GM23338 (cell line): ENCODE results near the gene EPHB6. TPM values are rescaled to one million over a fixed set of nuclear protein-coding genes. Genes with fewer than 3 reads are reported as not detected.

Experiments
- ATAC-seq: fragments of 200-7000 bp; cut with Tn5 transposase; 3 replicates; pipeline ENCODE4 v1.9.1; 2020
- DNase-seq: peaks from one replicate; pipeline ENCODE4 v3.0.0-alpha.2; 2015; ENCODE audit warnings: low spot score
- H2AFZ ChIP-seq: fragments of 200-600 bp; sonication (generic); 2 replicates; pipeline ENCODE4 v1.8.0; 2016; ENCODE audit warnings: antibody characterized with exemption, mild to moderate bottlenecking, moderate library complexity
- H3F3A ChIP-seq: fragments of 200-600 bp; sonication (generic); replicated peaks from 2 replicates; pipeline ENCODE4 v1.8.0; 2017; ENCODE audit warnings: antibody characterized with exemption, mixed run types, low read depth
- H3K27ac ChIP-seq: fragments of 200-600 bp; sonication (generic); 2 replicates; pipeline ENCODE4 v1.6.1; 2016; ENCODE audit warnings: low read depth
- H3K27me3 ChIP-seq: fragments of 200-600 bp; sonication (generic); 2 replicates; pipeline ENCODE4 v1.8.0; 2016; ENCODE audit warnings: mild to moderate bottlenecking, mixed run types, moderate library complexity; ENCODE audit not compliant: insufficient read depth
- H3K36me3 ChIP-seq: fragments of 200-600 bp; sonication (generic); 2 replicates; pipeline ENCODE4 v1.8.0; 2016; ENCODE audit warnings: mild to moderate bottlenecking; ENCODE audit not compliant: insufficient read depth
- H3K4me1 ChIP-seq: fragments of 200-600 bp; sonication (generic); 2 replicates; pipeline ENCODE4 v1.8.0; 2016; ENCODE audit warnings: mild to moderate bottlenecking, moderate library complexity; ENCODE audit not compliant: insufficient read depth
- H3K4me2 ChIP-seq: fragments of 200-600 bp; sonication (generic); 2 replicates; pipeline ENCODE4 v1.7.1; 2017; ENCODE audit warnings: mixed run types
- H3K4me3 ChIP-seq: fragments of 200-600 bp; sonication (generic); 2 replicates; pipeline ENCODE4 v1.6.1; 2016; ENCODE audit warnings: mixed run types
- H3K79me2 ChIP-seq: fragments of 200-600 bp; sonication (generic); replicated peaks from 2 replicates; pipeline ENCODE4 v1.8.0; 2017; ENCODE audit warnings: mild to moderate bottlenecking; ENCODE audit not compliant: insufficient read depth
- H3K9me2 ChIP-seq: fragments of 200-600 bp; sonication (generic); 2 replicates; pipeline ENCODE4 v1.8.0; 2017; ENCODE audit not compliant: insufficient read depth
- H4K20me1 ChIP-seq: fragments of 200-600 bp; sonication (generic); replicated peaks from 2 replicates; pipeline ENCODE4 v1.8.0; 2017; ENCODE audit warnings: mild to moderate bottlenecking; ENCODE audit not compliant: insufficient read depth
- H3K27ac Mint-ChIP-seq: 2 replicates; pipeline ENCODE4 v1.8.0; 2020; ENCODE audit warnings: inconsistent platforms, mild to moderate bottlenecking, moderate library complexity, mixed read lengths
- H3K27me3 Mint-ChIP-seq: 3 replicates; pipeline ENCODE4 v1.8.0; 2022; ENCODE audit warnings: low read depth, mild to moderate bottlenecking, moderate library complexity, mixed read lengths, inconsistent platforms; ENCODE audit not compliant: insufficient read depth, poor library complexity
- H3K36me3 Mint-ChIP-seq: 3 replicates; pipeline ENCODE4 v1.8.0; 2021; ENCODE audit warnings: low read depth, mild to moderate bottlenecking, inconsistent platforms, moderate library complexity, mixed read lengths
- H3K4me1 Mint-ChIP-seq: 3 replicates; pipeline ENCODE4 v1.8.0; 2020; ENCODE audit warnings: mild to moderate bottlenecking, inconsistent platforms, mixed read lengths
- H3K4me3 Mint-ChIP-seq: 3 replicates; pipeline ENCODE4 v1.8.0; 2021; ENCODE audit warnings: moderate library complexity, mild to moderate bottlenecking, inconsistent platforms, mixed read lengths
- H3K9me3 Mint-ChIP-seq: 3 replicates; pipeline ENCODE4 v1.8.0; 2020; ENCODE audit warnings: moderate library complexity, mild to moderate bottlenecking, inconsistent platforms, mixed read lengths
- CREB1 ChIP-seq: fragments of 250-450 bp; sonication (Bioruptor Pico); IDR thresholded peaks from 2 replicates; pipeline ENCODE4 v1.5.0; 2020; ENCODE audit warnings: low read depth, mild to moderate bottlenecking, moderate library complexity
- ETS1 ChIP-seq: IDR thresholded peaks from 2 replicates; pipeline ENCODE4 v1.6.1; 2016; ENCODE audit warnings: antibody characterized with exemption
- EZH2 ChIP-seq: fragments of 200-600 bp; sonication (generic); IDR thresholded peaks from one replicate; pipeline ENCODE4 v1.8.0; 2017; ENCODE audit warnings: antibody characterized with exemption, mild to moderate bottlenecking, low read depth; ENCODE audit not compliant: unreplicated experiment
- EZH2phosphoT487 ChIP-seq: fragments of 200-600 bp; sonication (generic); IDR thresholded peaks from one replicate; pipeline ENCODE4 v1.8.1; 2018; ENCODE audit warnings: antibody characterized with exemption; ENCODE audit not compliant: unreplicated experiment
- JUNB ChIP-seq: IDR thresholded peaks from one replicate; pipeline ENCODE4 v1.6.1; 2016; ENCODE audit warnings: antibody characterized with exemption; ENCODE audit not compliant: unreplicated experiment
- POLR2AphosphoS5 ChIP-seq: IDR thresholded peaks from 2 replicates; pipeline ENCODE4 v1.6.1; 2016; ENCODE audit warnings: antibody characterized with exemption, low read depth
- REST ChIP-seq: IDR thresholded peaks from one replicate; pipeline ENCODE4 v1.6.1; 2018; ENCODE audit warnings: antibody characterized with exemption; ENCODE audit not compliant: unreplicated experiment
- ZNF114 ChIP-seq: fragments of 250-450 bp; sonication (Bioruptor Pico); IDR thresholded peaks from 2 replicates; pipeline ENCODE4 v1.5.0; 2020; ENCODE audit warnings: mild to moderate bottlenecking, moderate library complexity
- ZNF462 ChIP-seq: fragments of 250-450 bp; sonication (Bioruptor Pico); IDR thresholded peaks from 2 replicates; pipeline ENCODE4 v1.5.0; 2020; ENCODE audit warnings: mild to moderate bottlenecking, moderate library complexity
- polyA plus RNA-seq: library from polyadenylated mRNA; unstranded; fragments of >200 nt; fragmentation: Nextera tagmentation; extraction: Ambion mirVana; gene quantifications from 2 replicates; pipeline ENCODE4 v1.2.1, GENCODE V29; 2016
- total RNA-seq: library from RNA; depleted of rRNA; stranded (reverse); fragments of >200 nt; shearing (Covaris generic); gene quantifications from 2 replicates; pipeline ENCODE4 v1.2.3, GENCODE V29; 2014

The EPHB6 gene
- total and polyA plus RNA-seq, 2 experiments from 2014 or later = 20.8 to 27.5 TPM

GRCh38 chr7:142859829-142860228, 5.0 kb downstream of the EPHB6 start:
- Histone ChIP-seq H3K27ac (no peak overlapping the region), H4K20me1 (no peaks in the 10 kb centered on the region), H3K9me2 (no peaks in the 10 kb centered on the region), H3K27me3 (peaks cover 11% of the 10 kb centered on the region), H3K4me3 (no peak overlapping the region), H3K36me3 (no peaks in the 10 kb centered on the region; the same call in none of the 2 replicates), H3F3A (no peaks in the 10 kb centered on the region), H3K79me2 (no peaks in the 10 kb centered on the region), H2AFZ (no peak overlapping the region), H3K4me2 (no peak overlapping the region), H3K4me1 (peaks cover 24% of the 10 kb centered on the region)
- peaks cover 36% of the 10 kb centered on the region for H3K4me1 Mint-ChIP-seq
- no peaks in the 10 kb centered on the region; the same call in 2 of the 3 replicates for H3K36me3 Mint-ChIP-seq
- TF ChIP-seq CREB1 (CRISPR knock-in tag) (no peak), POLR2AphosphoS5 (no peak), JUNB (no peak), ZNF114 (CRISPR knock-in tag) (no peak), EZH2phosphoT487 (no peak), REST (no peak), EZH2 (no peak), ETS1 (no peak), ZNF462 (no peak)
- H3K4me3 Mint-ChIP-seq = no peak overlapping the region
- no peak for ATAC-seq
- no peak for DNase-seq
- H3K27me3 Mint-ChIP-seq = peaks cover 9% of the 10 kb centered on the region
- no peaks in the 10 kb centered on the region; the same call in 2 of the 3 replicates for H3K9me3 Mint-ChIP-seq
- no peak overlapping the region for H3K27ac Mint-ChIP-seq
